T-helper 9 cell (primary cell): ENCODE results near the gene GIT1.

Experiments
- DNase-seq: peaks from one replicate; pipeline ENCODE4 v3.0.0-alpha.2; 2020

The GIT1 gene

DNA sequence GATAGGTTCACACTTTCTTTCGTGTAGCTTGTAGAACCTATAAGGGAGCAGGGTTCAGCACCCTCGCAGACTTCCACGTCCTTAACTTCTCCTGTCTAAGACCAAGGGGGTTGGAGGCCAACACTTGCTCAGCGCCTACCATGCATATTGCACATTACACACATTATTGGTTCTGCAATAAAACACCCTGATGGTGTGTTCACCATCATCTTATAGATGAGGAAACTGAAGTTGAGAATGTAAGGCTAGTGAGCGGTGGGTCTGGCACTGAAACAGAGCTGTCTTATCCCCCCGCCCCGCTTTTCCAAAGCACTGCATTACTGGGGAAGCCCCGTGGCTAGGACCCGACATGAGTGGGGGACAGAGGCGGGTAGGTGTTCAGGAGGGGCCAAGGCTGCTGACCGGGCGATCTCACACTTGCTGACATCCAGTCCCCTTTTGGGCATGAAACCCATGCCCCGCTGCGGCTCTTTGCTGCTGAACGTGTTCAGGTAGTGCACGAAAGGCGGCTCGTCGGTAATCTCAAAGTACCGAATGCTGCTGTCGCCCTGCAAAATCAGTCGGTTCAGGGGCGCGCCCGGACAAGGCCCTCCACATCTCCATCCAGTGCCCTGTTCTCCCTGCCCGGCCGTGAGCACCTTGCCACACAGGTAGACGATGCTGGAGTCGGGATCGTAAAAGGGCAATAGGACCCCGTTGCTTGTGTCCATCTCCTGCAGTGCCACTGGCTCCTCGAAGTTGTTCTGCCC lies 27.0 kb upstream of the GIT1 start:
- no peak for DNase-seq

DNA sequence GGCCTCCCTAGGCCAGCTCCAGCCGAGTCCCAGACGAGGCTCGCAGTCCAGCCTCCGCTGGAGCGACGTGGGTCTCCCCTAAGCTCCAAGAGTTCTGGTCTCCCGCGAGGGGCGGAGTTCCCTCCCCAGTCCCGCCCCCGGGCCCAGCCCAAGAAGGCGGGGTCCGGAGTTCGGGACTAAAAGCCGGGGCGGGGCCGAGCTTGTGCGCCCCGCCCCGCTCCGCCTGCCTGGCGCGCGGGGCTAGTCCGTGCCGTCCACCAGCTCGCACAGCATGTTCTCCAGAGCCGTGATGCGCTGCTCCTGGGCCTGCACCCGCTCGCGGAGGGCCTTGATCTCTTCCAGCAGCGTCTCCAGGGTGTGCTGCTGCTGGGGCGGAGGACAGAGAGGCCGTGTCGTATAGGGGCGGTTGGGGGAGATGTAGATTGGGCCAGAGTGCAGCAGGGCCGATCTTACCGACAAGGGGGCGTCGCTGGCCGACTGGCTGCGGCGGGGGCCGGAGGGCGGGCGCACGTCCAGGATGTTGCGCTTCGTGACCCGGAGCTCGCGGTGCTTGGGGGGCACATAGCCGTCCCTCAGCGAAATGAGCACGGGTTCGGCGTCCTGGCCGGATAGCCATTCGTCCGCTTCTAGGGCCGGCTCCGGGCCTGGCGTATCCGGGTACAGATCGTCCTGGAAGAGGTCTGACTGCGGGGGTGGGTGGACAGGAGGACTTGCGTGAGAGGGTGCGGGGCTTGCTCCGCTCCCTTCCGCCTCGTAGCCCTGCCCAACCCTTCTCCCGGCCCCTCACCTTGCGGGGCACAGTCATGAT lies 26.2 kb upstream of the GIT1 start:
- DNase-seq: peak; percentile 83

DNA sequence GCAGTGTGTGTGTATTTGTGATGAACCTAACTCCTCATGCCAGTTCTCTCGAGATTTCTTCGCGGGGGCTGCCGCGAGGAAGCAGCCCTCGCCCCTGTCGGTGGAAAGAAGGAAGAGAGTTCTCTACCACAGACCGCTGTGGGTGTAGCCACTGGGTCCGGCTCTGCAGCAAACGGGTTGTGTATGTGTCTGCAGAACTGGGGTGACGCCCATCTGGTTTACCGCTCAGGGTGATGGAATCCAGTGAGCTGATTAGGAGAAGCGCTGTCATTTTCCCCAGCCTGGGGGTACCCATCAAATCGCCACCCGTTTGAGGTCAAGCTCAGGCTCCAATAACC lies 25.6 kb upstream of the GIT1 start:
- peak; percentile 56 for DNase-seq

DNA sequence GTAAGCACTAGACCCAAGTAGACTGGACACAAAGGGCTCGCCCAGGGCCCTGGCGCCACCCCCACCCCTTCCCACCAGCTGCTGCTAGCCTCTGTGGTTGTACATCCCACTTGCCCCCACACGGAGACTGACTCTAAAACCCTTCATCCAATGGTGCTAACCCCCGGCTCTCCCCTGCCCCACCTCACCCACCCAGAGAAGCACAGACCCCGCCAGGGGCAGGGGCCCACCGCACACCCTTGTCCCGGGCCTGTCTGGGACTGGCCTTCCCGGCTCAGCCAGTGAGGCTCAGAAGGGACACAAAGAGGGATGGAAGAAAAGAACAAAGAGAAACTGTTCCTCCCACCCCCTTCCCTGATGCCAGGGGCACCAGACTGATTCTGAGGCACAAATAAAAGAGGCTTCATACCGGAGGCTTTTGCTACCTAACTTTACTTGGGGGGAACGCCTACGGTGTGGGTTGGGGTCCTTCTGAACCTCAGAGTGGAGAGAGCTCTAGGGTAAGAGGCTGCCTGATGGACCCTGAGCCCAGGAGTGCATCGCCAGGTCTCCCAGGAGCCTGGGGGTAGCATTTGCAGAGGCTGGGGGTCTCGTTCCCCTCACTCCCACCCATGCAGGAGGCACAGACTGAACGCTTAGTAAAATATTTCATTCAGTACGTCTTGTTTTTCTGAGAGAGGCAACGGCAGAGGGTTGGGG lies 25.1 kb upstream of the GIT1 start:
- DNase-seq: no peak

DNA sequence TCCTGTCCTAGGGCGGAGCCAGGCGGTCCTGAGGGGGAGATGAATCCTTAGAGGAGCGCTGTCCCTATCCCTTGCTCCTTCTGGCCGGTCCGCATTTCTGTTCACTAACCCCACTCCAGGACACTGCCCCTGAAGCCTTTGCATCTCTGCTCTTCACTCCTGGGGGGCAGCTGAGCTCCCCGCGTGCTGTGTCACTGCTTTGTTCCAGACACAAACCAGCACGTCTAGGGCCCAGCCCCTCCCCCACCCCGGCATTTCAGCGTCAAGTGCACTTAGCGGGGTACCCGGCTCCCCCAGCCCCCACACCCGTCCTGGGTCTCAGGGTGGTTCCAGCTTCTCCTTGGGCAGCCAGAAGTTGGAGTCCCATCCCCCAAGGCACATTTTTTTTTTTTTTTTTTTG lies 24.4 kb upstream of the GIT1 start:
- DNase-seq: no peak

DNA sequence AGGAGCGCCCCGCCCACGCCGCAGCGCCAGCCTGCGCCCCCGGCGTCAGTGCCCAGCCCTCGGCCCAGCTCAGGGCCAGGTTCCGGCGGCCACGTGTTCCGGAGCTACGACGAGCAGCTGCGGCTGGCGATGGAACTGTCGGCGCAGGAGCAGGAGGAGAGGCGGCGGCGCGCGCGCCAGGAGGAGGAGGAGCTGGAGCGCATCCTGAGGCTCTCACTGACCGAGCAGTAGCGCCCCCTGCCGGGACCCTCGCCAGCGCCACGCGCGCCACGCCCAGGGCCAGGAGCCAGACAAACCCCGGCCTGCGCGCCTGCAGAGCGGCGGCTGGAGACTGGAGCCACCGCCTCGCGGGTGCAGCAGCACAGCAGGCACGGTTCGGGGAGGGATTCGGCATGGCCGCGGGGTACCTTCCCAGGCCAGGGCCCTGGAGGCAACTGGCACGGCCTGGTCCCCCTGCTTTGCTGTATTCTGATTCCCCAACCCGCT lies 23.9 kb upstream of the GIT1 start:
- peak; percentile 99 for DNase-seq

DNA sequence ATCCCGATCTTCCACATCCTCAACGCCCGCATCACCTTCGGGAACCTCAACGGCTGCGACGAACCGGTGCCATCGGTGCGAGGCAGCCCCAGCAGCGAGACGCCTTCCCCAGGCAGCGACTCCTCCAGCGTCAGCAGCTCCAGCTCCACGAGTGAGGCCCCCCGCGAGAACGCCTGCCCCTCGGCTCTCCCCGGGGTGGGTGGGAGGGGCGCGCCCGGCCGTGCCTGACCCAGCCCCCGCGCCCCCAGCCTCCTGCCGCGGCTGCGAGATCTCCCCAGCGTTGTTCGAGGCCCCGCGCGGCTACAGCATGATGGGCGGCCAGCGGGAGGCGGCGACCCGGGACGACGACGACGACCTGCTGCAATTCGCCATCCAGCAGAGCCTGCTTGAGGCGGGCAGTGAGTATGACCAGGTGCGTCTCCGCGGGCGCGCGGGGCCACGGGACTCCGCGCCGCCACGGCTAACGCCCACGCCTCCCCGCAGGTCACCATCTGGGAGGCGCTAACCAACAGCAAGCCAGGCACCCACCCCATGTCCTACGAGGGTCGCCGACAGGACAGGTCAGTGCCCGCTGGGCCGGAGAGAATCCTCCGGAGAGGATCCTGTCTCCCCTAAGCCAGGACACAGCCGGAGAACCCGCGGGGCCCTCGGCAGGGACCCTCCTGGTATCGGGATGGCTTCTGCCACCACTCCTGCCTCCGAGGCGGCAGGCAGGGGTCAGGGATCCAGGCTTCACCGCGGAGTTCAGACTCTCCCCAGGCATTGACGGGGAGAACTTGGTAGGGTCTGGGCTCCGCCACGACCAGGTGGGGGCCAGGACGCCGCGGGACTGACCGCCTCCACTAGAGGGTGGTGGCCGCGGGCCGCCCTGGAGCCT lies 23.2 kb upstream of the GIT1 start:
- DNase-seq: no peak

DNA sequence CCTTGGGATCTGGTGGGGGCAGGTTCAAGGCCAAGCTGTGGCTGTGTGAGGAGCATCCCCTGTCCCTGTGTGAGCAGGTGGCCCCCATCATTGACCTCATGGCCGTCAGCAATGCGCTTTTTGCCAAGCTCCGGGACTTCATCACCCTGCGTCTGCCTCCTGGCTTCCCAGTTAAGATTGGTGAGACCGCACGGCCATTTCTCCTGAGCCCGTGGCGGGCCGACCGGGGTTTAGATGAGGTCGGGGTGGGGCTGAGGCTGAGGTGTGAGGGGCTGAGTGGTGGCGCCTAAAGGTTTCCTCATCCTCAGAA lies 22.6 kb upstream of the GIT1 start:
- no peak for DNase-seq

DNA sequence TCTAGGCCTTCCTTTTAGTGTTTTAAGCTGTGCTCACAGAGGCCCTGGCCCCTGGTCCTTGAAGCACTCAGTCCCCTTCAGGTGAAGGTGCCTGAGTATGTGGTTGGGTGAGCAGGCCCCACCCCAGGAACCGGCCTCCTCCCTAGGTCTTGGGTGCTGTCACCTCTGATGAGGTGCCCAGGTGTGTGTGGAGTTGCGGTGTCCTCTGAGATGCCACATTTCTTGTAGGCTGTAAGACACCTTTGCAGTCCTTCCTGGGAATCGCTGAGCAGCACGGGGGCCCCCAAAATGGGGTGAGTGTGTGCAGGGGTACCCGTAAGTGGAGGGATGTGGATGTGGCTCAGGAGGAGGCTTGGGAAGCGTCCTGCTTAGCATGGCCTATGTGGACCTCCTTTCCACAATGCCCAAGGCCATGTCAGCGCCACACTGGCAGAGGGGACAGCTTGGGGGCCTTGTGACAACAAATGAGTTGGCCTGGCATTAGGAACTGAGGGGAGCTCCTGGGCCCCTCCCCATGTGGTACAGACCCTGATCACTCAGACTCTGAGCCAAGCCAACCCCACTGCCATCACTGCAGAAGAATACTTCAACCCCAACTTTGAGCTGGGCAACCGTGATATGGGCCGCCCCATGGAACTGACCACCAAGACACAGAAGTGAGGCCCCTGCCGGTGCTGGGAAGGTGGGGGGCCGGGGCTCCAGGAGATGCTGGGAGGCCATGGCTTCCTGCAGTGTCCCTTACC lies 22.1 kb upstream of the GIT1 start:
- no peak for DNase-seq

DNA sequence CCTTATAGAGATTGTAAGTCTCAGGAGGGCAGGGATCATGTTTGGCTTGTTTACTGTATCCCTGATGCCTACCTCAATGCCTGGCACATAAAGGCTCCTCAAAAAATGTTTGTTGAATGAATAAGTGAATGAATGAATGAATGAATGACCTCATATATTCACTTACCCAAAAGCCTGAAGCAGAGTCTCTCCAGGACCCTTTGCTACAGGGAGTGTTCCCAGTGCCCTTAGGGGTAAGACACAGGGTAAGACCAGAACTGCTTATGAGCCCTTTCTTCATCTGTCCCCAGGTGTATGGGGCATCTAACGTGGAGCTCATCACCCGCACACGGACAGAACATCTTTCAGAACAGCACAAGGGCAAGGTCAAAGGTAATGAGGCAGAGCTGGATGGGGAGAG lies 20.9 kb upstream of the GIT1 start:
- DNase-seq: no peak

DNA sequence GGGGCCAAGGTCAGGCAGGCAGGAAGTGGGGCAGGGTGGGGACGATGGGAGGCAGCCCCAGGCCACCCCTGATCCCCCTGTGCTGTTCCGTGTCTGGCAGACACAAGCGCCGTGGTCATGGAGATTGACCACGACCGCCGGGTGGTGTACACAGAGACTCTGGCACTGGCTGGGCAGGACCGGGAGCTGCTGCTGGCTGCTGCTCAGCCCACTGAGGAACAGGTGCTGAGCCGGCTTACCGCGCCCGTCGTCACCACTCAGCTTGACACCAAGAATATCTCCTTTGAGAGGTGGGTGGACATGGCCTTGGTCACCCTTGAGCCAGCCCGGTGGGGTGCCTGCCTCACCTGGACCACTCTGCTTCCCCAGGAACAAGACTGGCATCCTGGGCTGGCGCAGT lies 19.5 kb upstream of the GIT1 start:
- no peak for DNase-seq

DNA sequence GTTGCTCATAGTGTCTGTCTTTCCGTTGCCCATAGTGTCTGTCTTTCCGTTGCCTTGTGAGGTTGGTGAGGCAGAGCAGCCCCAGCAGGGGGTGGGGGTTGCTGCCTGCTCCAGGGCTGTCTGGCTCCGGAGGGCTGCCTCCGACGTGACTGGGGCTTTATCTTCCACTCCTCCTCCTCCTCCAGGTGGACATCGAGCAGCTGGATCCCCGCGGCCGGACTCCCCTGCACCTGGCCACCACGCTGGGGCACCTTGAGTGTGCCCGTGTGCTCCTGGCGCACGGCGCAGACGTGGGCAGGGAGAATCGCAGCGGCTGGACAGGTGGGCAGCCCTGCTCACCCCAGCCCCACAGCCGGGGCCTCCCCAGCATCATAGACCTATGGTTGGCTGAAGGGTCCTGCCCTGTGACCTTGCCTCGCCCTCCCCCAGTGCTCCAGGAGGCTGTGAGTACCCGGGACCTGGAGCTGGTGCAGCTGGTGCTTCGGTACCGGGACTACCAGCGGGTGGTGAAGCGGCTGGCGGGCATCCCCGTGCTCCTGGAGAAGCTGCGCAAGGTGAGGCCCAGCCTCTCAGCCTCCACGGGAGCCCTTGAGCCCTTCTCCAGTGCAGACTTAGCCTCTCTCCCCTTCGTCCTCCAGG lies 18.2 kb upstream of the GIT1 start:
- no peak for DNase-seq

DNA sequence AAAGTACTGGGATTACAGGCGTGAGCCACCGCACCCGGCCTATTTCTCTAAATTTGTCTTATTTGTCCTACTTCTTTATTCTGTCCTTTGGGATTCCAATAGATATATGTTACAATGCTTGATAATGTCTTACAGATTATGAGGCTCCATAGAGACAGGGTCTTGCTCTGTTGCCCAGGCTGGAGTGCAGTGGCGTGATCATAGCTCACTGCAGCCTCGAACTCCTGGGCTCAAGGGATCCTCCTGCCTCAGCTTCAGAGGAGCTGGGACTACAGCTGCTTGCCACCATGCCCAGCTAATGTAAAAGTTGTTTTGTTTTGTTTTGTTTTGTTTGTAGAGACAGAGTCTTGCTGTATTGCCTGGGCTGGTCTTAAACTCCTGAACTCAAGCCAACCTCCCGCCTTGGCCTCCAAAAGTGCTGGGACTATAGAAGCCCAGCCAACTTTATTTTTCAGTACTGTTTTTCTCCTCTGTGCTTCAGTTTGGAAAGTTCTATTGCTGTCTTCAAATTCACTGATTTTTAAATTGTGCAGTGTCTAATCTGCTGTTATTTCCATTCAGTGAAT lies 13.7 kb upstream of the GIT1 start:
- DNase-seq: no peak

DNA sequence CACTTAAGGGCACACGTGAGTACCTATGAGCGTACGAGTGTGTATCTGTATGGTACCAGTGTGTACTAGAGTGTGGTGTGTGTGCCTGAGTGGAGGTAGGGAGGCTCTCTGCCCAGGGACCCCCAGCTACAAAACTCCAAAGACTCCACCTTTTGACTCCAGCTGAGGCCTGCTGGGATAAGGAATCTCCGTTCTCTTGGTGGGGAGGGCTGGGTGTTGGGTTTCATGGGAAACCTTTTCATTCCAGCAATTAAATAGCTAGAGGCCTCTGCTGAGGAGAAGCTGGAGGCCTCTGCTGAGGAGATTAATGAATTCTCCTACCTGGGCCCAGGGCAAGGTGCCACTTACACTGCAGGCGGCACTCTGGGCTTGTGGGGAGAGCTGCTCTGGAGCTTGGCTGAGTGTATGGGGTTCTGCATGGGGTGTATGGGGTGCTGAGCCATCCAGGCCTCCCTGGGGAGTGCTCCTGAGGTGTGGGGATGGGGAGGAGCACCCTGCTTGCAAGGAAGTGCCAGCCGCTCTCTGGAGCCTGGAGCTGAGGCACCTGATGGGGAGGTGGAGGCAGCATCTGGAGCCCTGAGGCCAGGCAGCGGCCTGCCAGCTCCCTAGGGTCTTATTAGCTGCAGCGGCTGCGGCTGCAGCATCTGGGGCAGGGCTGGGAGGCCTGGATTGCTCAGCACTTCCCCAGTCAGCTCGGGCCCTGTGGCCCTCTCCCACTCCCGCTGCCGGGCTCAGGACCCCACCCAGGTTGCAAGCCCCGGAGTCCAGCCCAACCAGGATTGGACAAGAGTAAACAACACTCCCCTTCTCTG lies 8.1 kb upstream of the GIT1 start:
- no peak for DNase-seq

DNA sequence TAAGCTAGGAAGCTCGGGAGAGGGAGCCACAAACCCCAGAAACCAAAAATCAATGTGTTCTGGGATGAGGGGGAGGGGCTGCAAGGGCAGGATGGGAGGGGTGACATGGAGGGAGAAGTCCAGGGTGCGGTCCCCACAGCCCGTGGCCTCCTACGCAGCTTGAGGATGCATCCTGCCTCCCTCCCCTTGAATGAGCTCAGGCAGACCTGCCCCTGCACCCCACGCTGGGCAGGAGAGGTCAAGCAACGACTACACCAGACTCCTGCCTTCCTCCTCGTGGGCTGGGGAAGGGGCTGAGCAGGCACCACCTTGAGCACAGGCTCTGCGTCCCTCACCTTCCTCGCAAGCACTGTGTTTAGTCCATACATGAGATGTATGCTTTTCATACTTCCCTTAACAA lies 7.4 kb upstream of the GIT1 start:
- no peak for DNase-seq

DNA sequence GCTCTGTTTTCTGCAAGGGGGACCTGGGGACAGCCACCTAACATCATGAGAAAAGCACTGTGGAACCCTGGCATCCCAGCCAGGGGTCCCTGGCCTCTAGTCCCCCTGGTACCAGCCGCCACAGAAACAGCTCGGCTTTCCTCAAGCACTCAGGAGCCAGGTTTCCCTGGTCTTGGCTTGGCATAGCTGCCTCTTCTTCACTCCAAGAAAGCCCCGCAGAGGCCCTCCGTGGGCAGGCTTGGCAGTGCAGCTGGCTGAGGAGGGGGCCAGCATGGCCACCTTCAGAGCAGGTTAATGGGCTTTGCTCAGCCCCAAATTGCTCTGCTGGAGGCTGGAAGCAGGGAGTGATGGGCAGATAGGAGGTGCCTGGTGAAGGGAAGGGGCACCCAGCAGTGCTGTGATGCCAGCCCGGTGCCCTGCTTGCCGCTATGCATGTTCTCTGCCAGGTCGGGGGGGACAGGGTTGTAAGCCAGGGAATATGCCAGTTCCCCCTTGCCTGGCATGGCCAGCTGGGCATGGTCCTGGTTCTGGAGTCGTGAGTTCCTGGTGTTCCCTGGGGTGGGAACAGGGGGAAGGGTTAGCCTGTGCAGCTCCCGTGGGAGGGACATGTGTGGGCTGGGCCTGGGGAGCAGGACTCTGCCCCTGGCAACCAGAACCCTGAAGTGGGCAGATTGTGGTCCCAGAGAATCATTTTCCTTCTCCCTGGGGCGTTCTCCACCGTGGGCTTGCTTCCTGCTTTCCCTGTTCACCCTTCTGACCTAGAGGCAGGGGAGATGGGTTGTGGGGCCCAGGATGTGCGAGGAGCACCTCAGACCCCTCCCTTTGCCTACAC lies 6.7 kb upstream of the GIT1 start:
- no peak for DNase-seq

DNA sequence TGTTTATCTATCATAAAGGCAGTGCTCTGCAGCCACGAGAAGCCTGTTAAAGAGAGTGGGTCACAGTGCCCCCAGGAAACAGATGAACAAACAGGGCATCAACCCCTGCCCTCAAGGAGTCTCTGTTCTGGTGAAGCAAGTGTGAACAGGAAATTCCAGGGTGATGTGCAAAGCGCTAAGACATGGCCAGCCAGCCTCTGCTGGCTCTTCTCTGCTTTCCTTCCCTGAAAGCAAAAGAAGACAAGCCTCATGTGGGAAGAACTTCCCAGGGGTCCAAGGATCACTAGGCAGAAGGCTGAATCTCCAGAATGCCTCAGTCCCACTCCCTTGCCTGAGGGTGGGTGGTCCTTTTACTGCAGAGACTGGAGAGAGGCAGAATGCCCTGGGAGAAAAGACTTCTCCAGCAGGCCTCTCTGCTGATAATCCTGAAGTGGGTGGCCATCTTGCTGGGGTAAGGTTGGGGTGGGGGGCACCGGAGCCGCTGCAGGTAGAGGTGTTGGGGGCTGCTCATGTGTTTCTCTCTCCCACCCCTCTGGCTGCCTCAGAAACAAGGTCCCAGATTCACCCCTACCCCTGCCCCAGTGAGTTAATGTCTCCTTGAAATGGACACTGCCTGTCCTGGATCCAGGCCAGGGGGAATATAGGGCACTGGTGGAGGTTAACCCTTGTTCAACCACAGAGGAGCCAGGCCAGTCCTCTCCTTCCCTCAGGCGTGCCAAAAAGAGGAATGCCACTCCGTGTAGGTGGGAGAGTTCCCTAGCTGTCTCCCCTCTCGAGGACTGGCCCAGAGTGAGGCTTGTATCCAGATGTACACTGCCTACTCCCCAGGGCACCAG lies 5.9 kb upstream of the GIT1 start:
- no peak for DNase-seq

DNA sequence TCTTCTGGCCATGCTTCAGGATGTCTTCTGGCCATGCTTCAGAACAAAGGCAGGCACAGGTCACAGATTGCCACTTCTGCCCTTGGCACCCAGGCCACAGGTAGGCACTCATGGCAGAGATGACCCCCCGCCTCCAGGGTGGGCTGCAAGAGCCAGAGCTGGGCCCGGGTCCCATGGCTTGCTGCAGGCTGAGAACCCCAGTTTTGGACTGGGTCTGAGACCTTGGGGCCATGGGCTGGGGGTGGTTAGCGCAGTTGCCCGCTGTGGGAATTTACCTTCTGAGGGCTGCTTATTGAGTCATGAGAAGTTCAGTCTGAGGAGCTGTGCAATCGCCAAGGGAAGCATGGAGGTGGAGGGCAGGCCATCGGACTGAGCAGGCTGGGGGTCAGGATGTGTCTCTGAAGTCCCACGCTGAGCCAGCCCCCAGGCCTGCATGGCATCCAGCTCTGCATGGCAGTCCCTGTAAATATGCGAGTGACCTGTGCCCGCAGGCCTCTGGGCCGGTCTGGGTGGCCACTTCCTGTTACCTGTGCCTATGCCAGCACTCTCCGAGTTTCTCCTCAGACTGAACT lies 5.2 kb upstream of the GIT1 start:
- no peak for DNase-seq
